PC-3 (cell line): Measurements from ENCODE around the gene BSDC1.

Experiments used
- EZH2 ChIP-seq: fragments of 300-600 bp; sonication (generic); IDR thresholded peaks from one replicate; pipeline ENCODE4 v1.6.1; 2017; ENCODE audit warnings: antibody characterized with exemption, mild to moderate bottlenecking, low read length; ENCODE audit not compliant: unreplicated experiment
- TF ChIP-seq, protein P1 (sequence below): fragments of 300-600 bp; sonication (generic); conservative IDR thresholded peaks from 2 replicates; pipeline ENCODE4 v1.5.1; 2017; ENCODE audit warnings: antibody characterized with exemption, low read depth, mild to moderate bottlenecking, low read length

DNA sequence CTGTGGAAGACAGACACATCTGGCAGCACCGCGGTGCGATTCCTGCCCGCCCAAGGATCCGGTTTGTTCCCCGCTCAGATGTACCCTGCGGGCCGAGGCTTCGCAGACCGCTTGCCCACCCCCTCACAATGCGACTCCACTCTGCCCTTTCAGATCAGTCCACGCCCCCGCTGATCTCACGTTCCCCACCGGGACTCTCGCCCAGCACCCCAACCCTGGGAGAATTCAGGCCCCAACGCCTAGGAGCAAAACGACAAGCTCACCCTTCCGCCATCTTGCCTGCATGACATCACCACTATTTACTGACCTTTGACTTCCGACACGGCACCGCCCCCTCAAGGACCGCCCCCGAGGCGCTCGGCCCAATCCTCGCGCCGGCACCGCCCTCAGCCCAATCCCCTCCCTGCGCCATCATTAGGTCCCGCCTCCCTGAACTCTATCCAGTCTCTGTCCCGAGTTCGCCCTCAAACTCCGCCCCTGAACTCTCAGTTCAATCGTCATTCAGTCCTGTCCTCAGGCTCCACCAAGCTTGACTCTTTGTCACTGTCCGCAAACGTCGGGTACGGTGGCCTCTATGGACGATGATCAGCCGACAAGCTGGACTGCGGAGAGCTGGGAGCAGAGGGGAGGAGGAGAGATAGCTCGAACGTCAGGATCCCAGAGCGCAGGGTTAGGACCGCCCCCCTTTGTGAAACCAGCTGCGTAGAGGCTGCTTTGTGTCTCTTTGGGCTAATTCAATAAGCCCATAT is at the start of gene BSDC1:
- TF ChIP-seq, protein P1, sequence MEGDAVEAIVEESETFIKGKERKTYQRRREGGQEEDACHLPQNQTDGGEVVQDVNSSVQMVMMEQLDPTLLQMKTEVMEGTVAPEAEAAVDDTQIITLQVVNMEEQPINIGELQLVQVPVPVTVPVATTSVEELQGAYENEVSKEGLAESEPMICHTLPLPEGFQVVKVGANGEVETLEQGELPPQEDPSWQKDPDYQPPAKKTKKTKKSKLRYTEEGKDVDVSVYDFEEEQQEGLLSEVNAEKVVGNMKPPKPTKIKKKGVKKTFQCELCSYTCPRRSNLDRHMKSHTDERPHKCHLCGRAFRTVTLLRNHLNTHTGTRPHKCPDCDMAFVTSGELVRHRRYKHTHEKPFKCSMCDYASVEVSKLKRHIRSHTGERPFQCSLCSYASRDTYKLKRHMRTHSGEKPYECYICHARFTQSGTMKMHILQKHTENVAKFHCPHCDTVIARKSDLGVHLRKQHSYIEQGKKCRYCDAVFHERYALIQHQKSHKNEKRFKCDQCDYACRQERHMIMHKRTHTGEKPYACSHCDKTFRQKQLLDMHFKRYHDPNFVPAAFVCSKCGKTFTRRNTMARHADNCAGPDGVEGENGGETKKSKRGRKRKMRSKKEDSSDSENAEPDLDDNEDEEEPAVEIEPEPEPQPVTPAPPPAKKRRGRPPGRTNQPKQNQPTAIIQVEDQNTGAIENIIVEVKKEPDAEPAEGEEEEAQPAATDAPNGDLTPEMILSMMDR = no peak
- TF ChIP-seq EZH2 = no peak
